Stimulated activated naive CD8-positive, alpha-beta T cell treated with anti-CD3 and anti-CD28 coated beads, Interleukin-15, amount 100 ng/mL, for 72 hours (primary cell): ENCODE data around the gene OLFM1.
A peak's percentile ranks its signal among the peaks of the same experiment; 100 is the strongest.
"Not testable (repeated sequence)": the region's sequence is repeated elsewhere in the genome, so short reads cannot be mapped to it uniquely, and the experiment has no call there.

Source experiments
- ATAC-seq: fragments of 150-1000 bp; cut with Tn5 transposase; 2 replicates; pipeline ENCODE4 v1.10.0; 2021; ENCODE audit warnings: mild to moderate bottlenecking, moderate library complexity
- DNase-seq, 2 donors: peaks; one replicate each; pipeline ENCODE4 v3.0.0; 2021 to 2022
- H3K27ac Mint-ChIP-seq, 2 donors: one replicate each; pipeline ENCODE4 v1.8.0; 2022; ENCODE audit warnings: mild to moderate bottlenecking in 2 of 2, mixed read lengths in 2 of 2, moderate library complexity in 2 of 2
- H3K27me3 Mint-ChIP-seq: one replicate; pipeline ENCODE4 v1.8.0; 2022; ENCODE audit warnings: mixed read lengths
- H3K4me1 Mint-ChIP-seq: one replicate; pipeline ENCODE4 v1.8.0; 2022; ENCODE audit warnings: mild to moderate bottlenecking, mixed read lengths
- H3K4me3 Mint-ChIP-seq, 2 donors: one replicate each; pipeline ENCODE4 v1.8.0; 2022; ENCODE audit warnings: mild to moderate bottlenecking in 2 of 2, mixed read lengths in 2 of 2, moderate library complexity in 1 of 2
- H3K9me3 Mint-ChIP-seq, 2 donors: one replicate each; pipeline ENCODE4 v1.8.0; 2022; ENCODE audit warnings: mixed read lengths in 2 of 2

The OLFM1 gene

DNA sequence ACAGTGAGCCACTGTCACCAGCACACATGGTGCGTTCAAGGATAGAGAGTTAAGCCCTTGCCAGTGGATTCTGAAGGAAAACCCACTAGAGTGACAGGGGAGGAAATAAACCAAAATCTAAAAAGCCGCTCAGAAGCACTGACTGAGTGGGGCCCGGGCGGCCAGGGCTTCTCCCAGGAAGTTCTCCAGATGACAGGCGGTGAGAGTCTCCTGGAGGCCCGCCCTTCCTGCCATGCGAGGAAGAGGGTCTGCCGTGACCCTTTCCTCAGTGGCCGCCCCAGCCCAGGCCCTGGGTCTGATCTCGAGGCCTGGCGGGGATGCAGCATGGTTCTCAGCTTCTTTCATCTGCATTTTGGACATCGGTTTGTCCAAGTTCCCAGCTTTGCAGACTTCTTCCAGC lies 14.9 kb downstream of the OLFM1 start:
- Mint-ChIP-seq H3K27ac (no peak overlapping the region), H3K27me3 (peaks cover 83% of the 10 kb centered on the region), H3K4me1 (no peaks in the 10 kb centered on the region), H3K4me3 (no peak overlapping the region), H3K9me3 (no peaks in the 10 kb centered on the region)
- no peak for ATAC-seq
- no peak for DNase-seq

DNA sequence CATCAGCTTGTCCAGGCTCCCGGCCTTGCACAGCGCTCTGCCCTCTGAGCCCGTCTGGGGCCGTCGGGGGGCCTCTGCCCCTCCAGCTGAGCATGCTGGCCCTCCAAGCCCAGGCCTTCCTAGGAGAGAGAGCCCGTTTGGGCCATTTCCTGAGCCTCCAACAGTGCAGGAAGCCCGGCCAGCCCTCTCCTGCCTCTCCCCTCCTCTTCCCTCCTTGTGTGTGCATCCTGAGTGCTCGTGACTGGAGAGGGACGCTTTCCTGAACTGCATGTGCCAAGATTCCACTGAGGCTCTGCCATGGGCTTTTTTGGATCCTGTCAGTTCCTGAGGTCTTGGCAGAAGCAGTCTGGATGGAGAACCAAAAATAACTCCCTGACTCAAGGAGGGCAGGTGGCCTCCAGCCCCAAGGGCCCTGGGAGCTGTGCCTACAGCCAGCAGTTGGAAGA lies 15.6 kb downstream of the OLFM1 start:
- Mint-ChIP-seq H3K27ac (no peak overlapping the region), H3K4me1 (no peaks in the 10 kb centered on the region), H3K4me3 (no peak overlapping the region), H3K27me3 (peaks cover 88% of the 10 kb centered on the region), H3K9me3 (no peaks in the 10 kb centered on the region)
- ATAC-seq = no peak
- no peak for DNase-seq

DNA sequence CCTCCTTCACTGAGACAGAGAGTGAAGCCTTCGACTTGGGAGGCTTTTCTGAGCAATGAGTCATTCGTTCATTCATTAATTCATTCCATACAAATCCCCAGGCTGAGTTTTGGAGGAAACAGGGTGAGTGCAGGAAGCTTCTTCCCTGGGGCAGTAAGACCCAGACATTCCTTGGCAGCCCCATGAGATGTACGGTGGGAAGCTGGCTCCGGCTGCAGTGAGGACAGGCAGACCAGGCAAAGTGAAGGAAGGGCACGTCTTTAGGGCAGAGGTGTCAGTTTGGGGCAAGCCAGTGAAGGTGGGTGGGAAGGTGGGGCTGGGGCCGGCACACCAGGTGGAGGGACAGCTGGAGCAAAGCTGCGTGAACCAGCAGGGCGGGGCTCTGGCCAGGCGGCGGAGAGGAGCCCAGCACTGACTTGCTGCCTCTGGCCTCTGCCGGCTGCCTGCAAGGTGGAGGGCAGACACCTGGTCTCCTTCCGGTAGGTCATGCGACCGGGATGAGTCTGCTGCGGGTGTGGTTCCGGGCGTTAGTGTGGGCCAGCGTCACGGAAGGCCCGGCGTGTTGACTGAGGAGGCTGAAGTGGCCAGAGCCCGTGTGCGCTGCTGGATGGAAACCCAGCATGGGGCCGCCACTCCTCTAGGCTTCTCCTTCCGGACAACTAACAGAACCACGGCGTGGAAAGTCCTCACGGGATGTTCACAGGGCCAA lies 16.6 kb downstream of the OLFM1 start:
- H3K27ac Mint-ChIP-seq = no peak overlapping the region
- DNase-seq (no peak), ATAC-seq (no peak)
- peaks cover 88% of the 10 kb centered on the region for H3K27me3 Mint-ChIP-seq
- peaks cover 6% of the 10 kb centered on the region for H3K4me1 Mint-ChIP-seq
- no peak overlapping the region for H3K4me3 Mint-ChIP-seq
- H3K9me3 Mint-ChIP-seq = no peaks in the 10 kb centered on the region

DNA sequence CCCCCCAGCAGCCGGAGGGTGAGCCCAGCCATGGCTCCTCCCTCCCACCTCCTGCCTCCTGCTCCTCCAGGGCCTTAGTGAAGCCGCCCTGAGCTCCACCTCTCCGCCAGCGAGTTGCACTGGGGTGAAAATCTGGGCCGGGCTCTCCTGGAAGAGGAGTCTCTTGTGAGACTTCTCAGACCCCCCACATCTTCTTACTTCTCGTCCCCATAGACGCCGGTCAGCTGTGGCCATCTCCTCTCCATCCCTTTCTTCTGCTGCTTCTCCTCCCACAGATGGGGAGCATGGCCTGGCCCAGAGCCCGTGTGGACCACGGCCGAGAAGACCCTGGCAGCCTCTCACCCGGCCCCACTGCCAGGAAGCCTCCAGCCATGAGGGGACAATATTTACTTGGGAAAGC lies 17.3 kb downstream of the OLFM1 start:
- no peak overlapping the region for H3K27ac Mint-ChIP-seq
- ATAC-seq (no peak), DNase-seq (no peak)
- peaks cover 88% of the 10 kb centered on the region for H3K27me3 Mint-ChIP-seq
- no peaks in the 10 kb centered on the region for H3K9me3 Mint-ChIP-seq
- H3K4me1 Mint-ChIP-seq = peaks cover 11% of the 10 kb centered on the region
- no peak overlapping the region for H3K4me3 Mint-ChIP-seq

DNA sequence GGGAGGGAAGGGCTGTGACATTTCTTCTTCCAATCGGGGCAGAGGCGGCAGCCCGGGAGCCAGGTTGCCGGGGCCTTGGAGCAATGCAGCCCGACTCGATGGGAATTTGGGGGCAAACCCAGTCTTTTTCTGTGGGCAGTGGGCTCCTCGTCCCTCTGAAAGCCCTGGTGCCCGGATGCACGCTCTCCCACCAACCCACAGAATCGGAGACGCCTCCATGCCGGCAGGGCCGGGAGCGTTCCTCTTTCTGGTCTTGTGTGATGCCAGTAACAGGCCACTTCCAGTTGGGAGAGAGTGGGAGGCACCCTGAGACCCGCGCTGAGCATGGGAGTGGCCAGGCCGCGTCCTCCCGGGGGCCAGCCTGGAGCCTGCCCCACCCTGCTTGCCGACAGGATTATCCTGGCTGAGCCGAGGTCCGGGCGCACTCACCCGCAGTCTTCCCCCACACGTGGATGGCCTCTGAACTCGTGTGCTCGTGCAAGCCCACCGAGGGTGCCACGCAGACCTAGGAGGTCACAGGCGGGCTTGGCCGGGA lies 17.8 kb downstream of the OLFM1 start:
- peaks cover 11% of the 10 kb centered on the region for H3K4me1 Mint-ChIP-seq
- H3K4me3 Mint-ChIP-seq = no peak overlapping the region
- no peak for DNase-seq
- peaks cover 88% of the 10 kb centered on the region for H3K27me3 Mint-ChIP-seq
- no peaks in the 10 kb centered on the region for H3K9me3 Mint-ChIP-seq
- no peak overlapping the region for H3K27ac Mint-ChIP-seq
- ATAC-seq = no peak

DNA sequence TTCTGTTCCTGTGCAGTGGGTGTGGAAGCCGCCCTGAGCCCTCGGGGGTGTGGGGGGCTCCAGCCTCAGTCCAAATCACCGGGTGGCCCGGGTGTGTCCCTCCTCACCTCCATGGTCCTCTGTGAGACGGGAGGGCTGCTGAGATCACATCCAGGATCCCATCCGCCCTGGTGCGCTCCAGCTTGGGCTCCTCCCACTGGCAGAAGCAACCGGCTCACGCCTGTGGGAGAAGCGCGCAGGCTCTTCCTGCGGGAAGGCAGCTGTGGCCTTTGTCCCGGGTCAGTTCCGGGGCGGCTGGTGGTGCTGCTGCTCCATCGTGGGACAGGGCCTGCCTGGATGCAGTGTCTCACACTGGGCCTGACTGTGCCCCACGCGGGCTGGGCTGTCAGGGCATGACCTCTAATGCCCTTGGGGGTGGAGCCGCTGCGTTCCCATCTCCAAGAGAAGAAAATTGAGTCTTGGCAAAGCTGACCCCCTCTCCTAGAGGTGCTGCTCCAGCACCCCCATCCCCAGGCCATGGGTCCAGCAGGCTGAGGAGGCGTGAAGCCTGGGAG lies 18.5 kb downstream of the OLFM1 start:
- ATAC-seq = no peak
- H3K27ac Mint-ChIP-seq = no peak overlapping the region
- peaks cover 11% of the 10 kb centered on the region for H3K4me1 Mint-ChIP-seq
- DNase-seq = no peak
- no peaks in the 10 kb centered on the region for H3K9me3 Mint-ChIP-seq
- no peak overlapping the region for H3K4me3 Mint-ChIP-seq
- peaks cover 87% of the 10 kb centered on the region for H3K27me3 Mint-ChIP-seq

DNA sequence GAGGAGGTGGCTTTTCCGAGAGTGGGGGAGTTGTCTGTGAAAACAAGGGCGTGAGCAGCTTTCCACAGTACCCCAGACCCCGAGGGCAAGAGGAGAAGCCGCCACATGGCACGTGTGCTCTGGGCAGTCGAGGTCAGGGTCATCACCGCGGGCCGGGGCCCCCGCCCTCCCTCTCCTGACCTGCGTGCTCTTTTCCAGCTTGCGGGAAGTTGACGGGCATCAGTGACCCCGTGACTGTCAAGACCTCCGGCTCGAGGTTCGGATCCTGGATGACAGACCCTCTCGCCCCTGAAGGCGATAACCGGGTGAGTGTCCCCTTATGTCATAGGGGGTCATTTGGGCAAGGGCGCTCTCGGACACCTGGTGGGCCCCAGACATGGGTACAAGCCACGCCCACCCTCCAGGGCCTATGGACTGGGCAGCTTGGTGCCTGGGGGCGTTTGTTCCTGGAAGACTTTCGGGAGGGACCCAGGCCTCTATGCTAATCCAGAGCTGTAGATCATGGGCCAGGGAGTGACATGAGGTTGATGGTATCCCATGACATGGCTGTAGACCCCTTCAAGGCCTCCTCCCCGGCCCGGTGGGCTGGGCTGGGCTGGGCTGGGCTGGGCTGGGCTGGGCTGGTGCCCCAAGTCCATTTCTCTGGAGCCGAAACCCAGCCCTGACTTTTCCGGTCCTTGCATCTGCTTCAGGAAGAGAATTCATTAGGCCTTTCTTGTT lies 19.2 kb downstream of the OLFM1 start:
- H3K27me3 Mint-ChIP-seq = peaks cover 88% of the 10 kb centered on the region

DNA sequence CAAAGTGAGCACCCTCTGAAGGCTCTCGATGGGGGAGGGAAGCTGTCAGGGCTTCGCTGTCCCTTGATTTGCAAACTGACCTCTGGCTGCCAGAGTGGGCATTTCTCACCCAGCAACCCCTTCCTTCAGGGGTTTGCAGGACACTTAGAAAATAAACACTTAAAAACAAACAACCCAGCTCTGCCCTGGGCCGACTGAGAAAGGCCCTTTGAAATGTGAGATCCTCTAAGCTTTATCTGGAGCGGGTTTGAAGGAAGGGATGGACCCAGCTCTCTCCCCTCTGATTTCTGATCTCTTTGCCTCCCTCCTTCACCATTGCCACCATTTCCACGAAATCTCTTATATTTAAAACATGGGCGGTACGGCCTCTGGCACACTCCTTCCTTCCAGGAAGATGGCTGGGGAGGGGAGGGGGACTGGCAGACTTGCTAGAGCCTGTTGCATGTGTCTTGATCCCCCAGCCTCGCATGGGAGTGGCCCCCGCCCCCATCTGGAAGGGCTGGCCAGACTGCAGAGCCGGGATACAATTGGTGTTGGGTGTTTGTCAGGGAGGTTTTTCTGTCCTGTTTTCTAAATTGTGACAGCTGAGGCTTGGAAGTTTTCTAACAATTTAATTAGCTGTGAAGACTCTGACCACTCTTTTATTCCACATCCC lies 20.2 kb downstream of the OLFM1 start:
- Mint-ChIP-seq H3K4me3 (no peak overlapping the region), H3K27ac (no peak overlapping the region), H3K27me3 (peaks cover 92% of the 10 kb centered on the region), H3K9me3 (no peaks in the 10 kb centered on the region), H3K4me1 (peaks cover 11% of the 10 kb centered on the region)
- DNase-seq = no peak
- no peak for ATAC-seq

More for the DNA sequence above, 19.2 kb downstream of the OLFM1 start:
- ATAC-seq = no peak
- DNase-seq = no peak
- H3K9me3 Mint-ChIP-seq = no peaks in the 10 kb centered on the region
- H3K4me1 Mint-ChIP-seq = peaks cover 11% of the 10 kb centered on the region
- H3K4me3 Mint-ChIP-seq = no peak overlapping the region
- no peak overlapping the region for H3K27ac Mint-ChIP-seq

DNA sequence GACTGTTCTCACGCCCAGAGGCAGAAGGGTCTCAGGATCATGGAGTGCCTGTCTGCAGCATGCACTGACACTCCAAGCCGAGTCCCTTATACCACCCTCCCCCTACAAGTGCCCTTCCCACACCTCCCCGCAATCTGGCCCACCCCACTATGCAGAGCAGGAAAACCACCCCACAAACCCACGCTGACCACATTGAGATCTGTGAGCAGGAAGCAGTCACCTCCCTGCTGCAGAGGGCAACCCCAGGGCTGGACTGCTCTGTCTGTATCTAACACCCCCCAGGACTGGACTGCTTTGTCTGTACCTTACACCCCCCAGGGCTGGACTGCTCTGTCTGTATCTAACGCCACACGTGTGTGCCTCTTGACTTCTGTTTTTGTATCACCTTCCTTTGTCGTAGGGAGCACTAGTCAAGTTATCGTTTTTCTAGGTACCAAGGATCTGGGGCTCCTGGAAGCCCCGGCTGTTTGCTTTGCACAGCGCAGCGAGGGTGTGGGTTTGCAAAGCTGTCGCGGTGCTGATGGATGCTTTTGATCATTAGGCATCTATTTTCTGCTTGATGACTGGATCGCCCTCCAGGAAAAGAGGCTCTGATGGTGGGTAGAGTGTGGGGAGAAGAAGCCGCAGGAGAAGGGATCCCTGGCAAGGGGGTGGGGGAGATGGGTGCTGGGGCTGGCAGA lies 21.5 kb downstream of the OLFM1 start:
- H3K9me3 Mint-ChIP-seq = no peaks in the 10 kb centered on the region
- H3K27me3 Mint-ChIP-seq = peaks cover 82% of the 10 kb centered on the region
- H3K4me3 Mint-ChIP-seq = no peak overlapping the region
- ATAC-seq = no peak
- peak overlapping the region in 1 of 2 donors; percentile 50 for H3K27ac Mint-ChIP-seq
- H3K4me1 Mint-ChIP-seq = peaks cover 11% of the 10 kb centered on the region
- DNase-seq = no peak

DNA sequence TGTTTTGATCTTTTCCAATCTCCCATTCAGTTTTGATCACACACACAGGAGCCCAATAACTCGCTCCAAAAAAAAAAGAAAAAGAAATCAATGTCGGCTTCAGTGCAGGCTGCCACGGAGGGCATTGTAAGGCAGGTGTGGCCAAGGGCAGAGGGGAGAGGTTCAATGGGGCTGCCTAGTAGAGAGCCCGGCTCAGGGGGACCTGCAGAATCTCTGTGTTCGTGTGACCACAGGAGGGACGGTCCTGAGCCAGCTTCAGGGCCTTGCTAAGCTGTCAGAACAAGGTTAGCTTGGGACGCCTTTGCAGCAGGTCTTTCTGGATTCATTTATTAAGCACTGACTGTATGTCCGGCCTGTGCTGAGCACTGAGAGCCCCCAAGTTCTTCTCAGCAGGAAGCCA lies 22.2 kb downstream of the OLFM1 start:
- ATAC-seq = no peak
- Mint-ChIP-seq H3K27me3 (peaks cover 76% of the 10 kb centered on the region), H3K27ac (no peak overlapping the region), H3K4me3 (no peak overlapping the region), H3K4me1 (peaks cover 11% of the 10 kb centered on the region), H3K9me3 (no peaks in the 10 kb centered on the region)
- DNase-seq = no peak

DNA sequence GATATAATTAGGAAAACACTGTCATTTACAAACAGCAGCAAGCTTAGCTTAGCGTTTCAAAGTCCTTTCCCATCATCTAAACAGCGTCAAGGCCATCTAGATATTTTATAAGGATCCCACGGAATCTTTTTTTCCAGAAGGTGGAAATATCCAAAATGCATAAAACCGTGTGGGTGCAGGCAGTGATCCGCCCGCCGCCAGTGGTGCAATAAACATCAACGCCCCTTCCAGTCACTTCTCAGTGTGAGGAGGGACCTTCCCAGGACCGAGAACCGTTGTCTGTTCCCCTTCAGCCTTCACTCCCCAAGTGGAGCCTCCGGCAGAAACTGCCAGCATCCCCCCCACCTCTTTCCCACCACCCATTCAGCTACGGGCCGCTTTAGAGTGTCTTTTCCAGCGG lies 22.9 kb downstream of the OLFM1 start:
- H3K4me3 Mint-ChIP-seq = no peak overlapping the region
- peaks cover 69% of the 10 kb centered on the region for H3K27me3 Mint-ChIP-seq
- no peak for DNase-seq
- no peak overlapping the region for H3K27ac Mint-ChIP-seq
- H3K4me1 Mint-ChIP-seq = peaks cover 11% of the 10 kb centered on the region
- H3K9me3 Mint-ChIP-seq = no peaks in the 10 kb centered on the region
- ATAC-seq = no peak

DNA sequence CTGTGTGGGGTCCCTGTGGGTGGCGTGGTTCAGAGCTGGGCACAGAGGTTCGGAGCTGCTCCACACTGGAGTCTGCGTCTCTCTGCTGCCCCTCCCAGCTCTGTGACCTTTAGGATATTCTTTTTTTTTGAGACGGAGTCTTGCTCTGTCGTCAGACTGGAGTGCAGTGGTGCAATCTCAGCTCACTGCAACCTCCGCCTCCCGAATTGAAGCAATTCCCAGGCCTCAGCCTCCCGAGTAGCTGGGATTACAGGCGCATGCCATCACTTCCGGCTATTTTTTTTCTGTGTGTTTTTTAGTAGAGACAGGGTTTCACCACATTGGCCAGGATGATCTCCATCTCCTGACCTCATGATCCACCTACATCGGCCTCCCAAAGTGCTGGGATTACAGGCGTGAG lies 24.1 kb downstream of the OLFM1 start:
- not testable (repeated sequence) for H3K4me3 Mint-ChIP-seq, ATAC-seq, H3K27ac Mint-ChIP-seq, H3K9me3 Mint-ChIP-seq, DNase-seq
- Mint-ChIP-seq H3K4me1 (peaks cover 11% of the 10 kb centered on the region), H3K27me3 (peaks cover 60% of the 10 kb centered on the region)

DNA sequence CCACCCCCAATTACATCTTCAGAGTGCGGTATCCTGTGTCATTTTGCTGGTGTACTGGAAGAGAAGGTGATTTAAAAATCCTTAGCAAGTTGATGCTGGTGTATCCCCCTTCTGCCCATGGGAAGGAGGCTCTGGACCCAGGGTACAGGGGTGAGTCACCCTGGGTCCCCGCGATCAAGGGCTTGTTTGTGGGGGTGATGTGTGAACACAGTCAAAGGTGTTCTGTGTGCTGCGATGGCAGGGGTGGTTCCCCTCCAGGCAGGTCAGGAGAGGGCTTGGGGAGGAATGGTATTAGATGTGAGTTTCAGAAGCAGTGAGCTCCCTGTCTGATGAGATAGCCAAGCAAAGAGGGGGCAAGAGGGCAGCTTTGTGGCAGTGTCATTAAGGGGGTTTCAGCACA lies 28.9 kb downstream of the OLFM1 start:
- DNase-seq = no peak
- Mint-ChIP-seq H3K27ac (no peak overlapping the region), H3K4me3 (no peak overlapping the region), H3K9me3 (peaks cover 0 to 24% of the 10 kb centered on the region in 2 donors), H3K4me1 (no peaks in the 10 kb centered on the region), H3K27me3 (peaks cover 16% of the 10 kb centered on the region)
- no peak for ATAC-seq

DNA sequence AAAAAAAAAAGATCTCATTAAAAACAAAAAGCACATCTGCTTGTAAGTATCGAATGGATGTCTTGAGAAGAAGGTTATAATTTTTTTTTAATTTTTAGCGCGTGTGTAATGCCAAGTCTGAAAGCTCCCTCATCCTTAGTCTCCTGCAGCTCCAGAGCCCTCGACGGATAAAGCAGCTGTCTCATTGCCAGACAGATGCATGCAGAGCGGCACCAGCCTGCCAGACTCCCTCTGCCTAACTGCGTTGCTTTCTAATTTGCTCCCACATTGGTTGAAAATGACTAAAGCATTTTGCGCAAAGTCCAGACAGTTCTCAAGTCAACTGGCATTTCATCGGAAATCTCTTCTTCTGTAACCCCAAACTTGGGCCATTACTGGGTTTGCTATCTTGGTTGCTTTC lies 29.4 kb downstream of the OLFM1 start:
- Mint-ChIP-seq H3K9me3 (peaks cover 0 to 24% of the 10 kb centered on the region in 2 donors), H3K4me3 (no peak overlapping the region)

DNA sequence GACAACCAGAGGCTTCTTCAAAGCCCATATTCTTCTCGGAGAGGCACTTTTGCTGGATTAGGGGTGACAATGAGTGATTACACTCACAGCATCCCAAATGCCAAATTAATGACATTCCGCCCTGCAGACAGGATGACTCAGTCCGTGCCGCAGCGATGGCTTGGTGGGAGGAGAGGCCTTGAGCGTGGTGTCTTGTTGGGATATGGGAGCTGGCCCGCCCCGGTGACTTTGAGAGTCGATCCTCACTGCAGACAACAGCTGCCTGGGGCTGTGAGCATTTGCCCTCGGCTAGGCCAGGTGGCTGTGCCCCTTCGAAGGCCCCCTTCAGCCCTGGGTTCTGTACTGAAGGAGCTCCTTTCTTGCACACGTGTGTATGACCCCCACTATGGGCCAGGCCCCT lies 29.8 kb downstream of the OLFM1 start:
- Mint-ChIP-seq H3K4me3 (no peak overlapping the region), H3K27me3 (peaks cover 7% of the 10 kb centered on the region), H3K27ac (no peak overlapping the region), H3K9me3 (peaks cover 0 to 24% of the 10 kb centered on the region in 2 donors), H3K4me1 (no peaks in the 10 kb centered on the region)
- no peak for DNase-seq
- no peak for ATAC-seq

More for the DNA sequence above, 29.4 kb downstream of the OLFM1 start:
- peaks cover 11% of the 10 kb centered on the region for H3K27me3 Mint-ChIP-seq
- ATAC-seq (no peak), DNase-seq (no peak)
- H3K4me1 Mint-ChIP-seq = no peaks in the 10 kb centered on the region
- no peak overlapping the region for H3K27ac Mint-ChIP-seq
